Testis (tissue), 3 donors: ENCODE results near the gene B4GALNT2. TPM values are rescaled to one million over a fixed set of nuclear protein-coding genes. Genes with fewer than 3 reads are reported as not detected.

Experiments
- DNase-seq: peaks from one replicate; pipeline ENCODE4 v3.0.0-alpha.2; 2019
- H3K27ac ChIP-seq, 2 donors: fragments of 200-600 bp; sonication (generic); one replicate each; pipeline ENCODE4 v1.5.1; 2019
- H3K27me3 ChIP-seq: fragments of 200-600 bp; sonication (generic); one replicate; pipeline ENCODE4 v1.5.1; 2019
- H3K36me3 ChIP-seq: fragments of 200-600 bp; sonication (generic); one replicate; pipeline ENCODE4 v1.5.1; 2017; ENCODE audit warnings: low read depth; ENCODE audit errors: missing control alignments
- H3K4me1 ChIP-seq: fragments of 200-600 bp; sonication (generic); one replicate; pipeline ENCODE4 v1.5.1; 2019
- H3K4me3 ChIP-seq, 2 donors: fragments of 200-600 bp; sonication (generic); one replicate each; pipeline ENCODE4 v1.5.1; 2017 to 2019
- H3K9me3 ChIP-seq: fragments of 200-600 bp; sonication (generic); one replicate; pipeline ENCODE4 v1.5.1; 2017
- CTCF ChIP-seq, 3 experiments: fragments of 450-650 bp in 2 of 3; fragments of 200-600 bp in 1 of 3; sonication (generic) in 1 of 3; IDR thresholded peaks; one replicate each; pipeline ENCODE4 v1.5.1; 2016 to 2019; ENCODE audit warnings: antibody characterized with exemption in 3 of 3, mild to moderate bottlenecking in 2 of 3, moderate library complexity in 1 of 3
- POLR2A ChIP-seq: fragments of 450-650 bp; IDR thresholded peaks from one replicate; pipeline ENCODE4 v1.6.1; 2017; ENCODE audit warnings: antibody characterized with exemption, mild to moderate bottlenecking, moderate library complexity
- WGBS, 2 donors: methylation state at CpG; one replicate each; pipeline ENCODE4 v1.1.5; 2018; 5-methylcytosine and 5-hydroxymethylcytosine counted together
- intact Hi-C: fragments of 100-400 bp; cut with DNase I; formaldehyde crosslinking; loops from one replicate; pipeline ENCODE4 v1.15.1; 2023; ENCODE audit warnings: low total_unique reads
- polyA plus RNA-seq: library from polyadenylated mRNA; stranded (reverse); fragments of 350-450 nt; fragmentation: Illumina TruSeq; extraction: RNeasy Lipid Tissue Mini Kit (QIAGEN cat#74804); gene quantifications from one replicate; pipeline ENCODE4 v1.2.3, GENCODE V29; 2014; ENCODE audit warnings: low read depth, low replicate concordance; ENCODE audit not compliant: insufficient read depth
- total RNA-seq, 2 donors: library from RNA; depleted of rRNA; stranded (reverse); fragments of >200 nt; gene quantifications; one replicate each; pipeline ENCODE4 v1.2.3, GENCODE V29; 2016

The B4GALNT2 gene
- total and polyA plus RNA-seq, 3 donors from 2014 or later, result 0.24 to 0.69 (median 0.37) TPM

- Histone ChIP-seq H3K4me1 (no peaks in the 10 kb centered on the region), H3K27me3 (no peaks in the 10 kb centered on the region), H3K27ac (no peak overlapping the region), H3K9me3 (no peaks in the 10 kb centered on the region), H3K36me3 (no peaks in the 10 kb centered on the region), H3K4me3 (no peak overlapping the region)
- no peak for TF ChIP-seq POLR2A
- TF ChIP-seq CTCF (IDR thresholded peaks at IDR 0.05), result no peak
- no peak for DNase-seq
- 94 to 96% methylated on average over 1 of the region's 1 CpG for WGBS, 2 donors
- intact Hi-C loops, result no loop called here
Observed at GRCh38 chr17:49110509-49110908, 22.1 kb upstream of the B4GALNT2 start.

GRCh38 chr17:49111934-49112333, 20.6 kb upstream of the B4GALNT2 start:
- WGBS, 2 donors, result 76 to 85% methylated on average over 4 of the region's 4 CpGs
- Histone ChIP-seq H3K4me1 (no peaks in the 10 kb centered on the region), H3K4me3 (no peak overlapping the region), H3K9me3 (no peaks in the 10 kb centered on the region), H3K36me3 (no peaks in the 10 kb centered on the region), H3K27me3 (no peaks in the 10 kb centered on the region), H3K27ac (no peak overlapping the region)
- no peak for TF ChIP-seq CTCF (IDR thresholded peaks at IDR 0.05)
- intact Hi-C loops, result no loop called here
- DNase-seq, result no peak

GRCh38 chr17:49112936-49113335, 19.6 kb upstream of the B4GALNT2 start:
- TF ChIP-seq POLR2A (no peak), CTCF (IDR thresholded peaks at IDR 0.05) (no peak)
- H3K9me3 ChIP-seq, result no peaks in the 10 kb centered on the region
- intact Hi-C loops, result no loop called here
- WGBS, 2 donors, result 91 to 94% methylated on average over 1 of the region's 1 CpG
- H3K4me3 ChIP-seq, result no peak overlapping the region
- H3K27ac ChIP-seq, result no peak overlapping the region
- H3K36me3 ChIP-seq, result no peaks in the 10 kb centered on the region
- no peak for DNase-seq
- no peaks in the 10 kb centered on the region for H3K27me3 ChIP-seq
- H3K4me1 ChIP-seq, result no peaks in the 10 kb centered on the region

GRCh38 chr17:49114703-49115102, 17.9 kb upstream of the B4GALNT2 start:
- DNase-seq, result no peak
- Histone ChIP-seq H3K9me3 (no peaks in the 10 kb centered on the region), H3K4me1 (no peaks in the 10 kb centered on the region), H3K4me3 (no peak overlapping the region), H3K36me3 (no peaks in the 10 kb centered on the region), H3K27ac (no peak overlapping the region), H3K27me3 (no peaks in the 10 kb centered on the region)
- 90 to 95% methylated on average over 1 of the region's 1 CpG for WGBS, 2 donors
- intact Hi-C loops, result no loop called here
- TF ChIP-seq CTCF (IDR thresholded peaks at IDR 0.05) (no peak), POLR2A (no peak)

- H3K4me3 ChIP-seq, result no peak overlapping the region
- no peaks in the 10 kb centered on the region for H3K9me3 ChIP-seq
- TF ChIP-seq POLR2A, result no peak
- TF ChIP-seq CTCF (IDR thresholded peaks at IDR 0.05), result no peak
- 83 to 96% methylated on average over 2 of the region's 2 CpGs for WGBS, 2 donors
- H3K27me3 ChIP-seq, result no peaks in the 10 kb centered on the region
- no peaks in the 10 kb centered on the region for H3K4me1 ChIP-seq
- intact Hi-C loops, result no loop called here
- no peaks in the 10 kb centered on the region for H3K36me3 ChIP-seq
- DNase-seq, result no peak
- no peak overlapping the region for H3K27ac ChIP-seq
Observed at GRCh38 chr17:49117587-49118230, 14.9 kb upstream of the B4GALNT2 start.
